HG02970 (cell line): Measurements from ENCODE around the gene MKRN2OS.
"Not testable (repeated sequence)": the region's sequence is repeated elsewhere in the genome, so short reads cannot be mapped to it uniquely, and the experiment has no call there.

Source experiments
- ATAC-seq: cut with Tn5 transposase; IDR thresholded peaks from one replicate; pipeline ENCODE4 v1.9.1; 2021; ENCODE audit warnings: mild to moderate bottlenecking, moderate library complexity, moderate number of reproducible peaks; ENCODE audit not compliant: unreplicated experiment, low FRiP score

MKRN2OS gene

DNA sequence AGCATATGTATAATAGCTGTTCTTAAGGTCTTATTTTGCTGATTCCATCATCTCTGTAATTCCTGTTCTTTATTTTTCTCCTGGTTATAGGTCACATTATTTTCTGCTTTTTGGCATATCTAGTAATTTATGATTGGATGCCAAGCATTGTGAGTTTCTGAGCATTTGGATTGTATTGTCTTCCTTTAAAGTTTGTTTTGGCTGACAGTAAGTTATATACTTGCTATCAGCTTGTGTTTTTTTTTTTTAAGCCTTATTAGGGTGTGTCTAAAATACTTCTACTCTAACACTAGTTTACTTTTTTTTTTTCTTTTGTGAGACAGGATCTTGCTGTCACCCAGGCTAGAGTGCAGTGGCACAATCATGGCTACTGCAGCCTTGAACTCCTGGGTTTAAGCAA lies 21.7 kb upstream of the MKRN2OS start:
- ATAC-seq = no peak

DNA sequence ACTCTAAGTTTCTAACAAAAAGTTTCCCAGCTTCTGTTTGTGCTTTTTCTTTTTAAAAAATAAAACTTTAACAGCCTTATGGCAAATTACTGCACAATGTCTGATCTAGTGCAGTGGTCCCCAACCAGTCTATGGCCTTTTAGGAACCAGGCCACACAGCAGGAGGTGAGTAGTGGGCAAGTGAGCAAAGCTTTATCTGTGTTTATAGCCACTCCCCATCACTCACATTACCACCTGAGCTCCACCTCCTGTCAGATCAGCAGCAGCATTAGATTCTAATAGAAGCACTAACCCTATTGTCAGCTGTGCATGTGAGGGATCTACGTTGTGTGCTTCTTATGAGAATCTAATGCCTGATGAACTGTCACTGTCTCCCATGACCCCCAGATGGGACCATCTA lies 17.2 kb upstream of the MKRN2OS start:
- no peak for ATAC-seq

DNA sequence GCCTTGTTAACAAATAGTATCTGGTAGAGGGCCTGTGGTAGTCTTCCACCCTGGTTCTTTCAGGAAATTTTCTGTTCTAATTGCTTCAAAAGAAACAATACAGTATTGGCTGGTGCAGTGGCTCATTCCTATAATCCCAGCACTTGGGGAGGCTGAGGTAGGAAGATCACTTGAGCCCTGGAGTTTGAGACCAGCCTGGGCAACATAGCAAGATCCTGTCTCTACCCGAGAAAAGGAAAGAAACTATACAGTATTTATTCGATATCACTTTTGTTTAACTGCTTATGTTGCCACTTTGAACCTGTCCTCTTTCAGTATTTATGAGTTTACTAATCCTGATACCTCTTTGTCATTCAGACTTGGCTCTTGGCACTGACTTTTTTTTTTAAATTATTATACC lies 16.1 kb upstream of the MKRN2OS start:
- ATAC-seq = no peak

DNA sequence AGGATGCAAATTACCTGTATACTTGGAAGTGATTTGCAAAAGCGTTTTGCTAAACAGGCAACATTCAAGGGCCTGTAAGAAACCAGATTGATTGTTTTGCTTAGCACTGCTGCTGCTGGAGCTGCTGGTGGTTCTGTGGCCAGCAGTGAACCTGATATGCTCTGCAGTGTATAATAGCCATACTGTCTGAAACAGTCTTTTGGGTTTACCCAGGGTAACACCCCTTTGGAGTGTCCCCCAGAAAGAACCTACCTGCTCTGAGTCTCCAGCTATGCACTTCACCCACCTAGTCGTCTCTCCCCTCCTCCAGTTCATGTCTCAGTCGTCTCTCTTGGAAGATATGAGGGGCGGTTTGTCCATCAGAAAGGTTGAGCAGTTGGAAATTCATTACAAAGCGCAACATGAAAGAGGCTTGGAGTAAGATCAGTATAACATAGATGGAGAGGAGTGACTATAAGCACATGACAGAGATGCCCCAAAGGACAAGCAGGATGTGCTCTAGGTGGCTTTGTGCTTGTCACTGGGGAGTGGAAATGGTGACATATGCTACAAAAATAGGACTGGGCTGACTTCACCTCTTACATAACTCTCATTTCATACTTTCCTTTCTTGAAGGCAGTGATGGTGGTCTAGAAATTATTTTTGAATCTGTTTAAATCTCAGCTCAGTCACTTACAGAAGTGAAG lies 15.3 kb upstream of the MKRN2OS start:
- no peak for ATAC-seq

DNA sequence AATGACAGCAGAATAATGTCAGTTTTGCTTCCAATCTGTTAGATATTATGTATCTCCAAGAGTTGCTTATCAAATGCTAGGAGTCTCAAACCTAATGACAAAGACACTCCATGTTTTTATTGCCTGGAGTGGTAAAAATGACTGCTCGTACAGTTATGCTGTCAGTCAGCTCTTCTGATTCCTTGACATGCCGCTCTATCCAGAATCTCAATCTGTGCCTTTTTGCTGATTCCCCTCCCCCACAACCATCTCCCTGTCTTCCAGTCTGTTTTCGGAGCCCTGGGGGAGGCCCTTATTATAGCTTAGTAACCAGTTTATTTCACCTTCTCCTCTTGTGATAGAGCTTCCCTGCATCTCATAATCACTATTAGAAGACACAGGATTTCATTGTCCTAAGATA lies 14.2 kb upstream of the MKRN2OS start:
- no peak for ATAC-seq

DNA sequence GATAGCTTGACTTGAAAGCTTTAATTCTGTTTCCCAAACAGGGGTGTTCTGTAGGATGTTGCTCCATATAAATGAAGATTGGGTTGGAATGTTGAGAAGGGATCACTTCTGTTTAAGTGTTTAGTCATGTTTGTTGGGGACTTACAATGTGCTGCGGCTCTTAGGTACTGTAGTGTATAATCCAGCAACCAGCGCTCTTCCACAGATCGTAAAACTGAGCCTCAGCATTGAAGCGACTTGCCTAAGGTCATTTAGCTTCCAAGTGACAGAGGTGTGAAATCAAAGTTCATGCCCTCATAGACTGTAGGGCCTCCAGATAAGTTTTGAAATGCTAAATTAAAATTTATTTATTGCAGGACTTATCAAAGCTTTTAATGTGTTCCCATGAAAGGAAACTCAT lies 13.4 kb upstream of the MKRN2OS start:
- no peak for ATAC-seq

DNA sequence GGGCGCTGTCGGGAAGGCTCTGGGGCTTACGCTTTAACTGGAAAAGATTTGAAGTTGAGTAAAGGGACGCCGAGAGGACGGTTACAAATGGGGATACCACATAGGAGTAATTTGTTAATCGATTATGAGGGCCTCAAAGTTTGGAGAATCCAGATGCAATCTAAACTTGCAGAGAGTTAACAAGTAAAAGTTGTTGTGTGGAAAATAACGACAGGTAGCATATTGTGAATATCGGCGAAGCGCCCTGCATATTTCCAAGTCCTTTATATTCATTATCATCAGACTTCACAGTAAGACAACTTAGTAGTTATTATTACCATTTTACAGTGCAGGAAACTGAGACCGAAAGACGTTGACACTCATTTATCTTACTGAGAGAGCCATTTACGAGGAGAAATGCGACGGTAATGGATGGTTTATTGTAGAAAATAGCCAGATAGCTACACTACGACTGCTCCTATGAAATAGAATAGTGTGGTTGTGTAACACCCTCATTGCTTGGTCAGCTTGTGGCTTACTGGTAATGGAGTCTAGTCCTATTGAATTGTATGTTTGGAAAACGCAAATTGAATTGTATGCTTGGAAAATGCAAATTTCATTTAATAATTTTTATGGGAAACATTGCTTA lies 12.3 kb upstream of the MKRN2OS start:
- ATAC-seq = no peak

DNA sequence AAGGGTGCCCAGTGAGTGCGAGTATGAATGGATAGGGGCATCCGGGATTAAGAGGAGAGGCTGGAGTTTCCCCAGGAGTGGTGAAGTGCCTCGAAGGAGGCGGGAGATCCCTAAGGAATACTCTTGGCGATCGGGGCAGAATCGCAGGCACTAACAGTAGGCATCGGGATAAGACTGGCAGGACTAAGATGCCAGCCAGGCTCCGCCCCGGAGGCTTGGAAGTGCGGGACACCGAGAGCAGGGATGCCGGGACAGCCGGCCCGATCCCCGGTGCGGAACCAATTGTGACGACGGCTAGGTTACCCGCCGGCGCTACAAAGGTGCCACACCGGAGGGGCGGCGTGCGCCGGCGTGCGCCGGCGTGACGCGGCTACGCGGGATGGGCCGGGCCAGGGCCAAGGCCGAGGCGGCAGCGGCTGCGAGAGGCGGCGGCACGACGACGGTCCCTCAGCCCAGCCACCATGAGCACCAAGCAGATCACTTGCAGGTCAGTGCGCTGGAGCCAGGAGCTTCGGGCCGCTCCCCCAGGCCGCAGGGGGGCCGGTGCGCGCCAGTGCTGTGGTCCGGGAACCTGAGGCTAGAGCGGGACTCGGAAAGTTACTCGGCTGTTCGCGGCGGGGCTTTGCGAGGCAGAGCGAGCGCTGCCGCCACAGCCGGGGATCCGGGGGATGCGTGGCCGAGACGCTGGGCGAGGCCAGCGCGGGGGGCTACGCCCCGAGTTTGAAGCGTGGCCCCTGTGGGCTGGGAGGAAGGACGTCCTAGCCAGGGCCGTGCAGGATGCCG lies 11.6 kb upstream of the MKRN2OS start, which contains the start of gene MKRN2:
MKRN2 (plus strand) TSS at position 398 of the 783 bp plus-strand sequence; CDS start at position 462, 64 bp downstream.
- peak; percentile 80 for ATAC-seq

DNA sequence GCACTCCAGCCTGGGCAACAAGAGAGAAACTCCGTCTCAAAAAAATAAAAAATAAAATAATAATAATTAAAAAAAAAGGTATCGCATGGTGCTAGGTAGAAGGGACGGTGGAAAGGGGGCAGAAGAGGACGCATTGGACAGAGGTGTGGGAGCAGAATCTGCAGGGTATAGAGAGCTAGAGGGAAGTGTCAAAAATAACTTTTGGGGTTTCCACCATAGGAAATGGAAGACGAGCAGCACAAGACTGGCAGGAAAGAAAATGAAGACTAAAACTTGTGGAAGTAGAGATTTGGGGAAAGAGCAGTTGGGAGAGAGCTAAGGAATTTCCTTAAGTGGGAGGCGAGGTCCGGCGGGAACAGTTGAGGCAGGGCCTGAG lies 11.0 kb upstream of the MKRN2OS start:
- no peak for ATAC-seq

DNA sequence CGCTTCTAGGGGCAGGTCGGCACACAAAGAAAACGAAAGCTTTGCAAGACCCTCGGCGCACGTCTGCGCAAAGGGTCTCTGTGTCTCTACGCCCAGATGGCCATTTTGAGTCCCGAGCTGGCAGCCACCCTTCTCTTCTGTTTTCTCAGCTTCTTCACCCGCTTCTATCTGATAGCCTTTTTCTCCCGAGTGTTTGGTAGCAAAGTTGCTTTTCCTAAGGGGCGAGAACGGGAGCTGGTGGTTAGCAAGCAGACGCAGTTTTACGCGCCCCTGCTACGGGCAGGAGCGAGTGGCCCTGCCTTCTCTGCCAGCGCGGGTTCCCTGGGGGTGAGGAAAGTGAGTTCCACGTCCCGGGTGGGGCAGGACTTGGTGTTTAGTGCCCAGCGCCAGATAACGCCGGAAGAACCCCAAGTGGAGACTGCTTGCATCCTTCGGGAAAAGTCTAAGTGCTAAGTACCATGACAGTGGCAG lies 8.7 kb upstream of the MKRN2OS start:
- no peak for ATAC-seq

DNA sequence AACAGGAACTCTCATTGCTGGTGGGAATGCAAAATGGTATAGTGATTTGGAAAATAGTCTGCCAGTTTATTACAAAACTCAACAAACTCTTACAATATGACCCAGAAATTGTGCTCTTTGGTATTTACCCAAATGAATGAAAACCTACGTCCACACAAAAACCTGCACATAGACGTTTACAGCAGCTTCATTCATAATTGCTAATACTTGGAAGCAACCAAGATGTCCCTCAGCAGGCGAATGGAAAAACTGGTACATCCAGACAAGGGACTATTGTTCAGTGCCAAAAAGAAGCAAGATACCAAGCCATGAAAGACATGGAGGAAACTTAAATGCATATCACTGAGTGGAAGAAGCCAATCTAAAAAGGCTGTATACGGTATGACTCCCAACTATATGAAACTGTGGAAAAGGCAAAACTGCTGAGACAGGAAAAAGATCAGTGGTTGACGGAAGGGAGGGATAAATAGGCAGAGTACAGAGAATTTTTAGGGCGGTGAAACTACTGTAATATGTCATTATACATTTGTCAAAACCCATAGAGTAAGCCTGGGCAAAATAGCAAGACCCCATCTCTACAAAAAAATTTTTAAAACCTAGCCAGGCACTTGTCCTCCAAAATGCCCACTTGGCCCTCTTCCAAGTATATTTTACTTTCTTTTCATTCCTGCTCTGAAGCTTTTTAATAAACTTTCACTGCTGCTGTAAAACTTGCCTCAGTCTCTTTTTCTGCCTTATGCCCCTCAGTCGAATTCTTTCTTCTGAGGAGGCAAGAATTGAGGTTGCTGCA lies 4.9 kb upstream of the MKRN2OS start:
- no peak for ATAC-seq

DNA sequence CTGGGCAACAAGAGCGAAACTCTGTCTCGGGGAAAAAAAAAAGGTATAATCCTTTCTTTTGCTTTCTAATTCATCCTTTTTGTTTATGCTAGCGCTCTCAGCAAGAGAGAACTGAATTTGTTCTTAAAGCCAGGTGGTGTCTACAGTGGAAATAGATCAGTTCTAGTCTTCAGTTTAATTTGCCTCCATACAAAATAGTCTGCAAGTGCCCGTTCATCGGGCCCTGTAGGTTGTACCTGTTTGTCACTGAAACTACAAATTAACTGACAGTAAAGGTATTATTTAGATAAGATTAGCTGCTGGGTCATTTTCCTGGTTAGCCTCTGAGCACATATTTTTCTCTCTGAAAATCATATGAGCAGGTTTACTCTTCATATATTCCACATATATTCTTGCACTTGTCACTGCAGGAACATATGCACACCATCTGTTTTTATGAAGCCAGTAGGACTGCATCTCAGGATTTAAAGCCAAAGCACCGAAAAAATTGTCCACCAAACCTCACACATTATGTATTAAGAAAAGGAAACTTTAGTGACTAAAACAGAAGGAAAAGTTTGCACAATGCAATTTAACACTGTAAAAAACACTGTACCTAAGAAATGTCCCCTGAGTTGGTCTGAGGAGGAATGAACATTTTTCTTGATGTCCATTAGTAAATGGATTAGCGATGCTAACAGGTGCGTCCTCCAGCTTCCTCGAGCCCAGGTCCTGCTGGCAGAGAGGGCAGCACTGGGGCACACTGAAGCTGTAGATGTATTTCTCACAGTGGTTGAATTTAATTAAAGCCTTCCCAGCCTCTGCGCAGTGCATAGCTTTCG lies 437 bp downstream of the MKRN2OS start:
- no peak for ATAC-seq

DNA sequence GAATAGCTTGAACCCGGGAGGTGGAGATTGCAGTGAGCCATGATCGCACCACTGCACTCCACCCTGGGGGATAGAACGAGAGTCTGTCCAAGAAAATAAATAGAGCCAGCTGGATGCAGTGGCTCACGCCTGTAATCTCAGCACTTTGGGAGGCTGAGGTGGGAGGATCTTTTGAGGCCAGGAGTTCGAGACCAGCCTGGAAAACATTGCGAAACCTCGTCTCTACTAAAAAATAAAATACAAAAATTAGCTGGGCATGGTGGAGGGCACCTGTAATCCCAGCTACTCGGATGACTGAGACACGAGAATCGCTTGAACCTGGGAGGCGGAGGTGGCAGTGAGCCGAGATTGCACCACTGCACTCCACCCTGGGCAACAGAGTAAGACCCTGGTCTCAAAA lies 1.8 kb downstream of the MKRN2OS start:
- ATAC-seq = not testable (repeated sequence)

DNA sequence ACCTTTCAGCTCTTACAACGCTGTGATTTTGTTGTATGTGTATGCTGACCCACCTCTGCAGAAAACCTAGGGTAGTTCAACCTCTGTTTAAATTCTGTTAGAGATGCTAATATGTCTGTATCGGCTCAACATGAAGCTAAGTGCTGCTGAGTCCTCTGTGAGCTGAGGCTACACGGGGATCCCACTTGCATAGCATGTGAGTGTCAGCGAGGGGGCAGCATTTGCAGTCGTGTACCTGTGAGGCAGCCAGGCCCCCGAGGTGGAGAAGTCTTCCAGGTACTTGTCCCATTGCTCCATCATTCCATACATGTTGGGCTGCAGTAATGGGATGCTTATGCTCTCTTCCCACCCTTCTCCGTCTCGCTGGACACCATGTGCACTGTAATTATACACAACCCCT lies 3.7 kb downstream of the MKRN2OS start:
- no peak for ATAC-seq

DNA sequence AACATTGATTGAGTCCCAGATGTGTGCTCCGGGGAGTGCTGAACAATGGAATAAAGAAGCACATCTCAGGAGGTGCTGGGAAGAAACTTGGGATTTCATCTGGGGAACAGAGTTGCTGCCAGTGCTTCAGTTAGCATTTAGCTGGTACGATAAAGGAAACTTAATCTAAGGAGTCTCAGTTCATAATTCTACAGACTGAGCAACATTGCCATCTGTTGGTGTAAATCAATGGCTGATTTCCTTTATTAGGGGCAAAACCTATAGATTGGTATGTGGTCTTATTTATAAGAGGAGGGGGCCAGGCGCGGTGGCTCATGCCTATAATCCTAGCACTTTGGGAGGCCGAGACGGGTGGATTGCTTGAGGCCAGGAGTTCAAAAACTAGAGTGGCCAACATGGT lies 8.9 kb downstream of the MKRN2OS start:
- no peak for ATAC-seq

DNA sequence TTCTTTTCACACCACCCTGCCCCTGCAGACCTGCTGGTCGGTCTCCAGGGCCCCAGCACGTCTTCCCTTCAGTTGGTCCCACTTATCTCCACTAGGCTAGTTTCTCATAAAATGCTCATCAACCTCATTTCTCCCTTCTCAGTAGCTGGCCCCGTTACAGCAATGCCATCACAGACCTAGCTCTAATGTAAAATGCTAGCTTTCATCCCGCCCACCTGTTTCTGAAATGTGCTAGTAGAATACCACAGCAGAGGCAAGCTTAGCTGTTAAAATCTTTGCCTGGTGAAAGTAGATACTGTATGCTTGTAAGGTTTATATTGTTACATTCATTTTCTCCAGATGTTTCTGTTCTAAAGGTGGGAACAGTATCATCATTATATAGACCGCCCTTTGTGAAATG lies 13.1 kb downstream of the MKRN2OS start:
- ATAC-seq = no peak

DNA sequence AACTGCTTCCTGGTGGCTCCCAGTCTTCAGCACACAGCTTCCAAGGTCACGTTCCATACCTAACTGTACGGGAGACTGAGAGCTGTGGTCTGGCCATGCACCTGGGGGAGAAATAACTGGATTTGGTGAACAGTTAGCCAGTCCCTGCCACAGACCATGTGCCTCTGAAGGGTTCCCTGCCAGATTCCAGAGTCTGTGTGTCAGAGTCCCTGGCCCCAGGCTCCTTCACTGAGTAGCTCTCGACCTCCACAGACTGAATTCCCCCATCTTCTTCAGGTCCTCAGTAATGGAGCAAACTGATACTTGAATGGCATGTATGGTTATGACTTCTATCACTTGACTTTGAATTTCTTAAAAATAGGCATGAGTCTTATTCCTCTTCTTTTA lies 17.5 kb downstream of the MKRN2OS start:
- no peak for ATAC-seq

DNA sequence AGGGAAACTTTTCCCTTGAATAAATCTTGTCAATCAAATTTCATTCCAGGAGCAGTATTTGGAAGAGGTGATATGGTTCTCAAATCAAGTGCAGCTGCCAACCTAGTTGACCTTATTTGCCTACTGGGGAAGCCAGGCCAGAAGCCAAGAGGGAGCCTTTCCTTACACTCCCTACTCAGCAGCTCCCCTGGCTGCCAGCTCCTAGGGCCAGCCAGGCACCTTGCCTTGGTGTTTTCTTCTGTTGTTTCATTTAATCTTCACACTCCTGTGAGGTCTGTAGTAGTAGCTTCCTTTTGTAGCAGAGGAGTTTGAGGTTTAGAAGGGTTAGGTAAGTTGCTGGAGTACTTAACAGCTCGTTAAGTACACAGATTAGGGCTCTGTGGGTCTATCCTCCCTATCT lies 22.6 kb downstream of the MKRN2OS start:
- no peak for ATAC-seq

DNA sequence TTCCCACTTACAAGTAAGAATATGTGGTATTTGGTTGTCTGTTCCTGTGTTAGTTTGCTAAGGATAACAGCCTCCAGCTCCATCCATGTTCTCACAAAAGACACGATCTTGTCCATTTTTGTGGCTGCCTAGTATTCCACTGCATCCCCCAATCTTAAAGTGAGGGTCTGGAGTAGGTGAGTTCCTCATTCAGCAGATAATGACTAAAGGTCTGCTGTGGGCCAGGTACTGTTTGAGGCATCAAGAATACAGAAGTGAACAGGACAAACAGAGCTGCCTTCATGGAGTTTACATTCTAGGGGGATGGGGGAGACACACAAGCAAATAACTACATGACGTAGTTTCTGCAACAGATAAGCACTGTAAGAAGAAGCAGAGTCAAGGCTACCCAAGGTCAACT lies 24.3 kb downstream of the MKRN2OS start:
- no peak for ATAC-seq
